CD4-positive, alpha-beta T cell (primary cell): ENCODE data around the gene REN. TPM values are rescaled to one million over a fixed set of nuclear protein-coding genes. Genes with fewer than 3 reads are reported as not detected.

Experiments
- ATAC-seq: fragments of 200-7000 bp; cut with Tn5 transposase; one replicate; pipeline ENCODE4 v1.10.0; 2022; ENCODE audit warnings: mild to moderate bottlenecking; ENCODE audit not compliant: poor library complexity
- CTCF ChIA-PET: fragments of 350-600 bp; sonication (Branson Sonifier 250); formaldehyde crosslinking; loops from one replicate; lab custom pipeline; 2021; ENCODE audit warnings: antibody characterized with exemption, inconsistent platforms; lab: Charles Lee
- POLR2A ChIA-PET: fragments of 350-600 bp; sonication (Branson Sonifier 250); formaldehyde crosslinking; loops from one replicate; lab custom pipeline; 2021; ENCODE audit warnings: antibody characterized with exemption, inconsistent platforms; lab: Charles Lee
- DNase-seq, 14 experiments: peaks; one replicate each; pipeline ENCODE4 v3.0.0-alpha.2; 2013 to 2020; ENCODE audit warnings: mixed read lengths in 2 of 14
- H3K27ac ChIP-seq, 2 donors: one replicate each; pipeline versions ENCODE4 v1.5.1 to v1.7.0; 2013; ENCODE audit warnings: low read length in 2 of 2, low read depth in 1 of 2, mild to moderate bottlenecking in 1 of 2
- H3K27me3 ChIP-seq, 2 experiments: 1 replicate in 1 of 2; 2 replicates in 1 of 2; pipeline versions ENCODE4 v1.6.1 to v1.7.0; 2013; ENCODE audit warnings: low read length in 2 of 2, control low read depth in 1 of 2, mild to moderate bottlenecking in 1 of 2, moderate library complexity in 1 of 2; ENCODE audit not compliant: insufficient read depth in 2 of 2, control insufficient read depth in 1 of 2
- H3K36me3 ChIP-seq: one replicate; pipeline ENCODE4 v1.6.1; 2013; ENCODE audit warnings: low read length, control low read depth; ENCODE audit not compliant: insufficient read depth
- H3K4me1 ChIP-seq: one replicate; pipeline ENCODE4 v1.6.1; 2013; ENCODE audit warnings: low read length, control low read depth; ENCODE audit not compliant: insufficient read depth
- H3K4me3 ChIP-seq: one replicate; pipeline ENCODE4 v1.5.1; 2013; ENCODE audit warnings: mild to moderate bottlenecking, low read length, moderate library complexity
- H3K9me3 ChIP-seq, 2 experiments: 1 replicate in 1 of 2; 2 replicates in 1 of 2; pipeline versions ENCODE4 v1.6.1 to v1.7.0; 2013; ENCODE audit warnings: low read length in 2 of 2, mild to moderate bottlenecking in 2 of 2, control low read depth in 1 of 2, moderate library complexity in 1 of 2; ENCODE audit not compliant: control insufficient read depth in 1 of 2, insufficient read depth in 1 of 2
- H3K27ac Mint-ChIP-seq: one replicate; pipeline ENCODE4 v1.8.0; 2020; ENCODE audit warnings: mixed read lengths
- H3K27me3 Mint-ChIP-seq: one replicate; pipeline ENCODE4 v1.8.0; 2021; ENCODE audit warnings: mixed read lengths
- H3K36me3 Mint-ChIP-seq: one replicate; pipeline ENCODE4 v1.8.0; 2021; ENCODE audit warnings: low read depth, mixed read lengths
- H3K4me1 Mint-ChIP-seq: one replicate; pipeline ENCODE4 v1.8.0; 2021; ENCODE audit warnings: low read depth, mixed read lengths
- H3K4me3 Mint-ChIP-seq: one replicate; pipeline ENCODE4 v1.8.0; 2020; ENCODE audit warnings: mild to moderate bottlenecking, mixed read lengths
- H3K9me3 Mint-ChIP-seq: one replicate; pipeline ENCODE4 v1.8.0; 2020; ENCODE audit warnings: mixed read lengths
- intact Hi-C, 2 experiments: fragments of 100-400 bp; cut with DNase I in 1 of 2; cut with micrococcal nuclease in 1 of 2; formaldehyde crosslinking; loops; one replicate each; pipeline versions ENCODE4 v1.15.1 to v1.9.0; 2023 to 2025; cut with DNase I, micrococcal nuclease
- total RNA-seq, 174 experiments: library from RNA in 2 of 174; stranded (reverse) in 2 of 174; gene quantifications; one replicate each; pipeline ENCODE4 v1.2.3 and lab custom pipeline; 2021 to 2026
- TF ChIP-seq, protein P1 (sequence below): fragments of 200-600 bp; IDR thresholded peaks from one replicate; pipeline ENCODE4 v1.8.0; 2022; ENCODE audit warnings: antibody characterized with exemption, mild to moderate bottlenecking

REN gene
- total RNA-seq, 2 experiments from 2014 or later: not detected

DNA sequence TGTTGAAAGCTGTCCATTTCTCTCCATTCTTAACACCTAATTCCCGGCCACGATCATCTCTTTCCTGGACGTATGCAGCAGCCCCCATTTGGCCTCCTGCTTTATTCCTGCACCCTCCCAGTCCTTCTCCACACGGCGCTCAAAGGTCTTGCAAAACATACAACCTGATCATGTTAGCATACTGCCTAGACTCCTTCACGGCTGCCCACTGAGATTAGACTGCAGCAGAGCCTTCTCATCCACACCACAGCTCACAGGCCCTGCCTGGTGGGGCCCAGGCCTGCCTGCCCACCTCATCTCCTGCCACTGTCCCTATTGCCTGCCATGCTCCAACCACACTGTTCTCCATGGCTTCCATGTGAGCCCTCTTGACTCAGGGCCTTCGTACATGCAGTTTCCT is 44.9 kb upstream of the REN start:
- TF ChIP-seq, protein P1, sequence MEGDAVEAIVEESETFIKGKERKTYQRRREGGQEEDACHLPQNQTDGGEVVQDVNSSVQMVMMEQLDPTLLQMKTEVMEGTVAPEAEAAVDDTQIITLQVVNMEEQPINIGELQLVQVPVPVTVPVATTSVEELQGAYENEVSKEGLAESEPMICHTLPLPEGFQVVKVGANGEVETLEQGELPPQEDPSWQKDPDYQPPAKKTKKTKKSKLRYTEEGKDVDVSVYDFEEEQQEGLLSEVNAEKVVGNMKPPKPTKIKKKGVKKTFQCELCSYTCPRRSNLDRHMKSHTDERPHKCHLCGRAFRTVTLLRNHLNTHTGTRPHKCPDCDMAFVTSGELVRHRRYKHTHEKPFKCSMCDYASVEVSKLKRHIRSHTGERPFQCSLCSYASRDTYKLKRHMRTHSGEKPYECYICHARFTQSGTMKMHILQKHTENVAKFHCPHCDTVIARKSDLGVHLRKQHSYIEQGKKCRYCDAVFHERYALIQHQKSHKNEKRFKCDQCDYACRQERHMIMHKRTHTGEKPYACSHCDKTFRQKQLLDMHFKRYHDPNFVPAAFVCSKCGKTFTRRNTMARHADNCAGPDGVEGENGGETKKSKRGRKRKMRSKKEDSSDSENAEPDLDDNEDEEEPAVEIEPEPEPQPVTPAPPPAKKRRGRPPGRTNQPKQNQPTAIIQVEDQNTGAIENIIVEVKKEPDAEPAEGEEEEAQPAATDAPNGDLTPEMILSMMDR: no peak
- Mint-ChIP-seq H3K9me3 (no peaks in the 10 kb centered on the region), H3K36me3 (no peaks in the 10 kb centered on the region), H3K4me3 (no peak overlapping the region), H3K4me1 (peaks cover 16% of the 10 kb centered on the region), H3K27me3 (peaks cover 20% of the 10 kb centered on the region), H3K27ac (no peak overlapping the region)
- Histone ChIP-seq H3K36me3 (no peaks in the 10 kb centered on the region), H3K27ac (no peak overlapping the region), H3K4me1 (peaks cover 15% of the 10 kb centered on the region), H3K9me3 (peaks cover 0 to 10% of the 10 kb centered on the region in 2 experiments), H3K27me3 (peaks cover 6 to 18% of the 10 kb centered on the region in 2 experiments), H3K4me3 (no peak overlapping the region)
- ATAC-seq (no peak), DNase-seq (no peak)
- intact Hi-C loops: no loop called here
- ChIA-PET POLR2A (no interaction called here), CTCF (no interaction called here)

DNA sequence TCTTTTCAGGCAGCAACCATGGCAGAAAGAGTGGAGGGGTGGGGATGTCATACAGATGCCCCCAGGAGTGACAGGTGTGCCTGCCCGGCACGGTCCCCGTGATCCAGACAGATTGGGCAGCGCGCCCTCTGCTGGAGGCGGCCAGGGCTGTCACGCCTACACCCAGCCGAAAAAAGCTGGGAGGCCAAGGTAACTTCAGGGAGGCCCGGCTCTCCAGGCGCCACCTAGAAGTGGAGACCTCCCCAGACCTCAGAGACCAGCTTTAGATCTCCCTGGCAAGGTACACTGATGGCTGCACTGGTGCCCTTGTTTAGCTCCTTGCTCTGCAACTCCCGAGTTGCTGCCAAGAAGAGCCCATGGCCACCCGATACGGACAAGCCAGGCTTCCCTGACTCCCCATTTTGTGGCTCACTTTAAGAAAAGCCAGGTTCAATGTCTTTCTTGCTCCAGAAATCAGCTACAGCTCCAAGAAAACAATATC is 41.0 kb upstream of the REN start:
- Histone ChIP-seq H3K4me1 (peaks cover 7% of the 10 kb centered on the region), H3K27me3 (peaks cover 5 to 14% of the 10 kb centered on the region in 2 experiments), H3K4me3 (no peak overlapping the region), H3K27ac (no peak overlapping the region), H3K9me3 (no peaks in the 10 kb centered on the region), H3K36me3 (no peaks in the 10 kb centered on the region)
- intact Hi-C loops: loop anchor here (1.0 to 5.0 kb wide), 2 partner anchors 45 to 155 kb away; no protein-coding TSS in a partner anchor
- TF ChIP-seq, protein P1: peak; percentile 86
- POLR2A ChIA-PET: no interaction called here
- Mint-ChIP-seq H3K9me3 (no peaks in the 10 kb centered on the region), H3K27me3 (peaks cover 57% of the 10 kb centered on the region), H3K4me3 (no peak overlapping the region), H3K36me3 (no peaks in the 10 kb centered on the region), H3K27ac (no peak overlapping the region), H3K4me1 (peaks cover 18% of the 10 kb centered on the region)
- DNase-seq (peak; percentile 51 to 80 (median 66)), ATAC-seq (peak; percentile 98)
- CTCF ChIA-PET: interaction anchor here (0.6 to 2.0 kb wide), 8 partner anchors 9 to 570 kb away, joined by 3 to 7 read pairs (median 4); no protein-coding TSS in a partner anchor

GRCh38 chr1:204206121-204206520 is 40.0 kb upstream of the REN start:
- Histone ChIP-seq H3K4me1 (peaks cover 7% of the 10 kb centered on the region), H3K27me3 (peaks cover 5 to 9% of the 10 kb centered on the region in 2 experiments), H3K9me3 (no peaks in the 10 kb centered on the region), H3K27ac (no peak overlapping the region), H3K36me3 (no peaks in the 10 kb centered on the region), H3K4me3 (no peak overlapping the region)
- no peaks in the 10 kb centered on the region for H3K9me3 Mint-ChIP-seq
- intact Hi-C loops: loop anchor here in 1 of 2 experiments (5.0 kb wide), 1 partner anchor 156 kb away; no protein-coding TSS in a partner anchor
- peaks cover 18% of the 10 kb centered on the region for H3K4me1 Mint-ChIP-seq
- ChIA-PET CTCF (interaction anchor here (1.7 to 2.0 kb wide), 2 partner anchors 11 to 43 kb away, joined by 3 to 7 read pairs; no protein-coding TSS in a partner anchor), POLR2A (interaction anchor here (0.9 kb wide), 1 partner anchor 580 kb away, joined by 3 read pairs; no protein-coding TSS in a partner anchor)
- TF ChIP-seq, protein P1: no peak
- H3K36me3 Mint-ChIP-seq: no peaks in the 10 kb centered on the region
- peaks cover 59% of the 10 kb centered on the region for H3K27me3 Mint-ChIP-seq
- ATAC-seq (no peak), DNase-seq (no peak)
- H3K27ac Mint-ChIP-seq: no peak overlapping the region
- H3K4me3 Mint-ChIP-seq: no peak overlapping the region
